ENCODE measurements around the gene RIOX2.

GRCh38 chr3:97979610-97980009 lies 7.4 kb upstream of the RIOX2 start:
- TF ChIP-seq REST (IDR thresholded peaks at IDR 0.05; ENCODE audit: insufficient replicate concordance, low read depth) (peak; percentile 40), POLR2AphosphoS5 (IDR thresholded peaks at IDR 0.05; ENCODE audit: low read depth) (no peak), CTCF (IDR thresholded peaks at IDR 0.05; ENCODE audit: insufficient read depth, low read length) (no peak), GABPA (IDR thresholded peaks at IDR 0.05; ENCODE audit: low read depth) (no peak)
